Hematopoietic multipotent progenitor cell treated with erythropoietin and hydrocortisone succinate and interleukin-3 and kit ligand, for 8 days (in vitro differentiated cells): Measurements from ENCODE around the gene UST.
"Not testable (repeated sequence)": the region's sequence is repeated elsewhere in the genome, so short reads cannot be mapped to it uniquely, and the experiment has no call there.

Experiments used
- DNase-seq: peaks from one replicate; pipeline ENCODE4 v3.0.0-alpha.2; 2015

UST gene

GRCh38 chr6:148768646-148769270 is 21.9 kb downstream of the UST start:
- DNase-seq, result no peak

- DNase-seq, result no peak
These were observed 22.6 kb downstream of the UST start for GRCh38 chr6:148769304-148769968.

GRCh38 chr6:148770408-148771211 is 23.8 kb downstream of the UST start:
- no peak for DNase-seq

GRCh38 chr6:148771212-148771601 is 24.4 kb downstream of the UST start:
- DNase-seq, result no peak

GRCh38 chr6:148771896-148772554 is 25.2 kb downstream of the UST start:
- no peak for DNase-seq

GRCh38 chr6:148775161-148775560 is 28.3 kb downstream of the UST start:
- DNase-seq, result no peak

GRCh38 chr6:148776321-148777308 is 29.8 kb downstream of the UST start:
- no peak for DNase-seq

- DNase-seq, result no peak
These were observed 32.3 kb downstream of the UST start for GRCh38 chr6:148779142-148779562.

- not testable (repeated sequence) for DNase-seq
These were observed 33.6 kb downstream of the UST start for GRCh38 chr6:148780423-148780822.

- DNase-seq, result no peak
These were observed 34.1 kb downstream of the UST start for GRCh38 chr6:148780918-148781436.

- no peak for DNase-seq
These were observed 43.1 kb downstream of the UST start for GRCh38 chr6:148789948-148790347.

GRCh38 chr6:148790404-148790803 is 43.6 kb downstream of the UST start:
- no peak for DNase-seq

GRCh38 chr6:148790817-148791216 is 44.0 kb downstream of the UST start:
- DNase-seq, result no peak

- no peak for DNase-seq
These were observed 44.5 kb downstream of the UST start for GRCh38 chr6:148791372-148791771.

GRCh38 chr6:148793721-148794120 is 46.9 kb downstream of the UST start:
- DNase-seq, result no peak

GRCh38 chr6:148794797-148795196 is 48.0 kb downstream of the UST start:
- no peak for DNase-seq

GRCh38 chr6:148795563-148795962 is 48.7 kb downstream of the UST start:
- no peak for DNase-seq

- DNase-seq, result no peak
These were observed 52.8 kb downstream of the UST start for GRCh38 chr6:148799647-148800046.

GRCh38 chr6:148800536-148800935 is 53.7 kb downstream of the UST start:
- DNase-seq, result no peak

GRCh38 chr6:148803979-148804378 is 57.1 kb downstream of the UST start:
- no peak for DNase-seq

- no peak for DNase-seq
These were observed 58.9 kb downstream of the UST start for GRCh38 chr6:148805777-148806176.

GRCh38 chr6:148807784-148808183 is 61.0 kb downstream of the UST start:
- DNase-seq, result no peak
